NT2/D1 (cell line): ENCODE data around the gene MPRIP.
"Not testable (repeated sequence)": the region's sequence is repeated elsewhere in the genome, so short reads cannot be mapped to it uniquely, and the experiment has no call there.

Experiments
- SUZ12 ChIP-seq: IDR thresholded peaks from 2 replicates; pipeline ENCODE4 v1.6.1; 2011; ENCODE audit not compliant: insufficient read length, insufficient read depth; ENCODE audit errors: extremely low read depth
- YY1 ChIP-seq: IDR thresholded peaks from 2 replicates; pipeline ENCODE4 v1.6.1; 2011; ENCODE audit not compliant: insufficient read length, insufficient read depth
- ZNF274 ChIP-seq: IDR thresholded peaks from 2 replicates; pipeline ENCODE4 v1.6.1; 2011; ENCODE audit warnings: mild to moderate bottlenecking, low read depth, low read length

DNA sequence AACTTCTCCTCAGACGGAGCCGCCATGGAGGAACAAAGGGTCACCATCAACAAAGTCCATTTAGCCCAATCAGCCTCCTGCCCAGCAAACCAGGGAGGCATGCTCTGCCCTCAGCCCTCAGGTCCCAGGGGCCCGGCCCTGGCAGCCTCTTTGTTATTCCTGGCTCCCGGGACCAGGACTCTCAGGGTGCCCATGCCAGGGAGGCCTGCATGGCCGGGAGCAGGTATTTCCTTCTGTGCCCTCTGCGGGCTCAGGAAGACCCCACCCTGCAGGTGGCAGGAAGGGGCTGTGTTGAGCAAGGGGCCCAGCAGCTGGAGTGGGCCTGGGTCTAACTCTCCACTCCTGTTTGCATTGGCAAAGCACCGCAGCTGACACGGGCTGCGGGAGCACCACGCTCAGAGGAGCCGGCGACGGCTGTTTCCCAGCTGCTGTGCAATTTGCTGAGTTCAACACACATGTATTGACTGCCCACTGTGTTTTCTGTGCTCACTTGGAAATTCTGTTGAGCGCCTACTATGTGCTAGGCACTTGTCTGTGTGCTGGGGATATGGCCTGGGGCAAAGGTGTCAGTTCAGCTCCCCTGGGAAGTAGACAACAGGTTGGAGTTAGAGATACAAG is 37.2 kb upstream of the MPRIP start:
- TF ChIP-seq YY1, ZNF274, SUZ12: not testable (repeated sequence)
